ENCODE measurements around the gene FDPS. TPM values are rescaled to one million over a fixed set of nuclear protein-coding genes. Genes with fewer than 3 reads are reported as not detected.

FDPS gene
- 93.6 and 110 TPM in 2 replicates for total RNA-seq

DNA sequence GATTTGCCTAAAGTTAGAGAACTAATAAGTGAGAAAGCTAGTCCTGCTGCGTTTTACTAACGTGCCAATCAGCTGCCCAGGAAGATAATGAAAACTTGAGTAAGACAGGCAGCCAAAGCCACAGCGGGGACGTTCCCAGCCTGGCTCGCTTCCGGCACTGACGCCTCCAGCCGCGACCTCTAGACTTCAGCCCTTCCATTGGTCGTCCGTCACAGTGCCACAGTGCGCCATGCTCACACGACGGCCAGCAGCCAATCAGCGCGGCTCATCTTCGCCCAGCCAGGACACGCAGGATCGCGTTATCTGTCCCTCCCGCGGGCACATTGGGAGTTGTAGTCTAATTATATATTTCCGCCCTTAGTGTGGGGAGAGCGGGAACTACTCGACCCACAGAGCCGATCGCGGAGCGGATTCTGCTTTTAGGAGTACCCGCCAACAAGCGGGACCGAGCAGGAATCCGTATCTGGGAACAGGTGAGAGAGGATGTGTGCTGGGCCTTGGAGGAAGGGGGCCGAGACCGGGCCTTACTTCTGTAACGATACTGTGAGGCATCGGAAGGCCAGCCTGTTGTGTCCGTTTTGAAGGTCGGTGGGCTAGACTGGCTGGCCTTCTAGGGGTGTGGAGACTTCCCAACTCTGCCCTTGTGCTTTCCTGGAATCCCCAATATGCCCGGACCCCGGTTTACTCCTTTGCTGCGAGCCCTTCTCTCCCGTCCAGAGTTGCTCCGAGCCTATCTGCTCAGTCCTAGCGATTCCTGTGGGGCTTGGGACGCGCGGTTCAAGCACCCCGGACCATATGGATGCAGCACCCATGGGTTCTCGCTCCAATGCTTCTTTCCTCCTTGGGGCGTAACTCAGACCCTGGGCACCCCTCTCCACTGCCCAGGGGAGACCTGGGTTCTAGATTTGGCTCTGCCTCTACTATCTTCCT, at the start of gene FDPS:
FDPS (plus strand) TSS at position 374 of the 930 bp plus-strand sequence. CDS start 924 bp downstream, outside the sequence.

GRCh38 chr1:155261852-155262673, 46.6 kb upstream of the FDPS start, which contains the start of gene SCAMP3:
Gene SCAMP3, minus strand, starts transcription at chr1:155262360. Its CDS starts 209 bp downstream, at chr1:155262151.

DNA sequence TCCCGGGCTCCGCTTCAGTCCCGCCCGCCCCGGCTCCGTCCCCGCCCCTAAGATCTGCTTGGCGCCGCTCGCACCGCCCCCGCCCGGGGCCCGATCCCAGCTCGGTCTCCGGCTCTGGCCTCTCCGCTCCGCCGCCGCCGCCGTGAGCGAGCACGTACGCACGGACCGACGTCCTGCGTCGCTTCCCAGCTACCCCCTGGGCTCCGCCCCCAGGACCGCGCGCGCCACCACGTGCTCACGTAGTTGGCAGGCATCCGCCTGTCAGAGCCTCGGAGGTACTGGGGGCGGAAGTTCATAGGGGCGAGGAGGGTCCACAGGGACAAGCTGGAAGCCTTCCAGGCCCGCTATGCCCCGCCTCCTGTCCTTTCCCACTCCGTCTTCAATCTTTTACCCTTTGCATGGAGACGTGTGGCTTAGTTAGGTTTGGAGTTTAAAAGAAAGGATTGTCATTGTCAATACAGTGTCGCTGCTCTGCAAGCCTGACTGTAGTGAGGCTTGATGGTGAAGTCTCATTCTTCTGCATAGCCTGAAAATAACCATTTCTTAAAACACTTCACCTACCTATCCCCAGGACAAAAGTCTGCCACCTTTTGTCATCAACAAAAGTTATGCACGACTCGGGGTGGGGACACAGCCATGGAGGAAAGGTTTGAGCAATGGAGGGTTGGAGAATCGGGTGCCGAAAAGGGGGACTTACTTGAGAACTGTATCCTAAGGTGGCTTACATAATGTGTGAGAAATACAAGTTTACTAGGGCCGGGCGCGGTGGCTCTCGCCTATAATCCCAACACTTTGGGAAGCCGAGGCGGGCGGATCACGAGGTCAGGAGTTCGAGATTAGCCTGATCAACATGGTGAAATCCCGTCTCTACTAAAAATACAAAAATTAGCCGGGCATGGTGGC, 35.1 kb upstream of the FDPS start, which contains the start of gene CLK2:
CLK2 (minus strand) TSS at position 162 of the 903 bp plus-strand sequence. CDS start 2,527 bp downstream, outside the sequence.

DNA sequence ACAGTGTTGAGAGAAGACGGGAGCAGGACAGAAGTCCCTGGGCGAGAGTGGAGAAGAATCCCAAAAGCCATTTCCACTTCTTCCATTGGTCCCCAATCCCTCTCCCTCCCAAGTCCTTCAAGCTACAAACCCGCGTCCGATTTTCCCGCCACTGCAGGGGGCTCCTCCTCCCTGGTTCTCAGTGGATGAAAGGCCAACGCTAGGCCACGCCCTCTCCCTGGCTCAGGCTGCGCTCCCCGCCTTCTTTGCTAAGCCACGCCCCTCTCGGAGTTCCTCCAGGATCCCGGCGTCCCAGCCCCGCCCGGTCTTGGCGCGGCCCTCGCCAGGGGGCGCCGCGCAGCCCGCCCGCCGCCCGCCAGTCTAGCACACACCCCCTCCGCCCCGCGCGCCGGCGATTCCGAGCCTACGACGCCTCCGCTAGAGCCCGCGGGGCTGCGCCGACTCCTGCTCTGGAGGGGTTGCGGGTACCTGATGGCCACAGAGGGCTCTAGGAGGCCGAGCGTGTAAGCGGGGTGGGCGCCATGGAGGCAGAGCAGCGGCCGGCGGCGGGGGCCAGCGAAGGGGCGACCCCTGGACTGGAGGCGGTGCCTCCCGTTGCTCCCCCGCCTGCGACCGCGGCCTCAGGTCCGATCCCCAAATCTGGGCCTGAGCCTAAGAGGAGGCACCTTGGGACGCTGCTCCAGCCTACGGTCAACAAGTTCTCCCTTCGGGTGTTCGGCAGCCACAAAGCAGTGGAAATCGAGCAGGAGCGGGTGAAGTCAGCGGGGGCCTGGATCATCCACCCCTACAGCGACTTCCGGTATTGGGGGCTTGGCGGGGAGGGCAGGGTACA, 31.4 kb upstream of the FDPS start, which contains the start of gene HCN3:
HCN3 (plus strand) TSS at position 394 of the 832 bp plus-strand sequence; CDS start at position 522, 128 bp downstream.

GRCh38 chr1:155301342-155301841, 7.3 kb upstream of the FDPS start, which contains the start of gene PKLR:
Gene PKLR, minus strand, starts transcription at chr1:155301438. Its CDS starts 43 bp downstream, at chr1:155301395.

GRCh38 chr1:155320661-155321617, 12.3 kb downstream of the FDPS start, which contains the start of gene RUSC1:
Gene RUSC1, plus strand, starts transcription at chr1:155320894. Its CDS starts 880 bp downstream, at chr1:155321774.

Small RNA genes lying within 50 kb of the gene (small RNA-seq; reads per million reads assigned to genes)
- gene RNU6-106P = not detected

Other genes starting within 250 kb of the FDPS start
- 3.0 and 3.7 TPM in 2 replicates for gene EFNA4, start 245.1 kb upstream of the FDPS start, total RNA-seq
- gene EFNA3, start 230.0 kb upstream of the FDPS start, total RNA-seq = 0.65 and 1.6 TPM in 2 replicates
- gene EFNA1, start 181.0 kb upstream of the FDPS start, total RNA-seq = 1.9 and 5.2 TPM in 2 replicates
- gene SLC50A1, start 173.0 kb upstream of the FDPS start, total RNA-seq = 37.9 and 46.4 TPM in 2 replicates
- gene DPM3, start 168.3 kb upstream of the FDPS start, total RNA-seq = 19.2 and 39.6 TPM in 2 replicates
- gene KRTCAP2, start 135.6 kb upstream of the FDPS start, total RNA-seq = 96.1 and 111 TPM in 2 replicates
- gene TRIM46, start 135.0 kb upstream of the FDPS start, total RNA-seq = 2.0 and 3.5 TPM in 2 replicates
- gene THBS3, start 101.0 kb upstream of the FDPS start, total RNA-seq = 47.7 and 72.1 TPM in 2 replicates
- 33.8 and 37.4 TPM in 2 replicates for gene MTX1, start 100.2 kb upstream of the FDPS start, total RNA-seq
- 4.2 and 6.4 TPM in 2 replicates for gene ENTREP3, start 53.4 kb upstream of the FDPS start, total RNA-seq
- gene SCAMP3, start 46.5 kb upstream of the FDPS start, total RNA-seq = 33.8 and 43.6 TPM in 2 replicates
- gene CLK2, start 35.4 kb upstream of the FDPS start, total RNA-seq = 26.0 and 27.6 TPM in 2 replicates
- 0.78 and 1.1 TPM in 2 replicates for gene HCN3, start 31.4 kb upstream of the FDPS start, total RNA-seq
- 0.13 TPM in 1 of 2 replicates, not detected in the other for gene PKLR, start 7.4 kb upstream of the FDPS start, total RNA-seq
- gene RUSC1, start 12.0 kb downstream of the FDPS start, total RNA-seq = 14.9 and 15.2 TPM in 2 replicates